Sigmoid colon (tissue), 4 donors: ENCODE results near the gene FCRL1.

Source experiments
- CTCF ChIP-seq, 4 experiments: fragments of 450-650 bp in 3 of 4; fragments of 200-600 bp in 1 of 4; IDR thresholded peaks; one replicate each; pipeline ENCODE4 v1.5.1; 2016 to 2019; ENCODE audit warnings: antibody characterized with exemption in 4 of 4, mild to moderate bottlenecking in 3 of 4, moderate library complexity in 2 of 4
- POLR2A ChIP-seq, 2 donors: fragments of 450-650 bp; IDR thresholded peaks; one replicate each; pipeline ENCODE4 v1.6.1; 2016; ENCODE audit warnings: antibody characterized with exemption in 2 of 2, mild to moderate bottlenecking in 2 of 2, moderate library complexity in 2 of 2
- POLR2AphosphoS5 ChIP-seq, 4 donors: sonication (generic); formaldehyde crosslinking; IDR thresholded peaks; one replicate each; pipeline ENCODE4 v1.6.1; 2017; ENCODE audit warnings: antibody characterized with exemption in 4 of 4

- TF ChIP-seq CTCF (IDR thresholded peaks at IDR 0.05) (no peak), POLR2A (IDR thresholded peaks at IDR 0.05) (no peak), POLR2AphosphoS5 (IDR thresholded peaks at IDR 0.05) (no peak)
Measured at GRCh38 chr1:157775101-157775870, 44.6 kb downstream of the FCRL1 start.
